Muscle of leg (tissue), 11 donors: ENCODE results near the gene LPGAT1. TPM values are rescaled to one million over a fixed set of nuclear protein-coding genes. Genes with fewer than 3 reads are reported as not detected.

Experiments
- DNase-seq: peaks from one replicate; pipeline ENCODE4 v3.0.0; 2013
- H3K27ac ChIP-seq: one replicate; pipeline ENCODE4 v1.5.1; 2013; ENCODE audit warnings: mild to moderate bottlenecking, low read length, control low read depth
- H3K27me3 ChIP-seq: one replicate; pipeline ENCODE4 v1.6.1; 2013; ENCODE audit warnings: low read length; ENCODE audit not compliant: control insufficient read depth, insufficient read depth
- H3K36me3 ChIP-seq: one replicate; pipeline ENCODE4 v1.6.1; 2013; ENCODE audit warnings: low read length; ENCODE audit not compliant: control insufficient read depth, insufficient read depth
- H3K4me1 ChIP-seq: one replicate; pipeline ENCODE4 v1.6.1; 2013; ENCODE audit warnings: low read length; ENCODE audit not compliant: control insufficient read depth, insufficient read depth
- H3K4me3 ChIP-seq: one replicate; pipeline ENCODE4 v1.5.1; 2013; ENCODE audit warnings: low read length, control low read depth
- H3K9me3 ChIP-seq: replicated peaks from 2 replicates; pipeline ENCODE4 v1.6.1; 2013; ENCODE audit warnings: low read depth, low read length; ENCODE audit not compliant: control insufficient read depth
- WGBS: methylation state at CpG from one replicate; pipeline ENCODE4 v1.1.5; 2013; ENCODE audit warnings: missing lambda C conversion rate; ENCODE audit not compliant: insufficient coverage; 5-methylcytosine and 5-hydroxymethylcytosine counted together
- polyA plus RNA-seq, 8 donors: library from polyadenylated mRNA; unstranded; fragments of 120-200 nt; gene quantifications; one replicate each; pipeline versions ENCODE4 v1.2.1 to v1.2.3, GENCODE V29; 2013; ENCODE audit warnings: inconsistent platforms in 1 of 8, low replicate concordance in 1 of 8; ENCODE audit not compliant: insufficient read length in 8 of 8, insufficient read depth in 1 of 8
- total RNA-seq: library from RNA; stranded (reverse); fragments of 120-200 nt; gene quantifications from one replicate; pipeline ENCODE4 v1.2.4, GENCODE V29; 2013

LPGAT1 gene
- total and polyA plus RNA-seq, 9 donors, result 14.0 to 23.1 (median 17.6) TPM

GRCh38 chr1:211737115-211738035 is 93.2 kb downstream of the LPGAT1 start:
- no peak for DNase-seq
- Histone ChIP-seq H3K27me3 (no peaks in the 10 kb centered on the region), H3K4me1 (no peaks in the 10 kb centered on the region), H3K4me3 (no peak overlapping the region), H3K36me3 (no peaks in the 10 kb centered on the region), H3K27ac (no peak overlapping the region), H3K9me3 (no peaks in the 10 kb centered on the region)
- 74% methylated on average over 10 of the region's 15 CpGs for WGBS

- Histone ChIP-seq H3K9me3 (no peaks in the 10 kb centered on the region), H3K4me3 (no peak overlapping the region), H3K36me3 (no peaks in the 10 kb centered on the region), H3K27ac (no peak overlapping the region), H3K27me3 (no peaks in the 10 kb centered on the region), H3K4me1 (no peaks in the 10 kb centered on the region)
- 46% methylated on average over 8 of the region's 8 CpGs for WGBS
- DNase-seq, result peak; percentile 21
These were observed 94.1 kb downstream of the LPGAT1 start for GRCh38 chr1:211736351-211736915.

- DNase-seq, result peak; percentile 22
- Histone ChIP-seq H3K4me3 (no peak overlapping the region), H3K27ac (no peak overlapping the region), H3K27me3 (no peaks in the 10 kb centered on the region), H3K36me3 (no peaks in the 10 kb centered on the region), H3K9me3 (no peaks in the 10 kb centered on the region), H3K4me1 (no peaks in the 10 kb centered on the region)
- 68% methylated on average over 16 of the region's 22 CpGs for WGBS
These were observed 95.1 kb downstream of the LPGAT1 start for GRCh38 chr1:211735208-211736170.

- H3K4me1 ChIP-seq, result no peaks in the 10 kb centered on the region
- DNase-seq, result no peak
- H3K36me3 ChIP-seq, result no peaks in the 10 kb centered on the region
- no peak overlapping the region for H3K4me3 ChIP-seq
- H3K27ac ChIP-seq, result no peak overlapping the region
- 70% methylated on average over 2 of the region's 4 CpGs for WGBS
- no peaks in the 10 kb centered on the region for H3K27me3 ChIP-seq
- H3K9me3 ChIP-seq, result no peaks in the 10 kb centered on the region
These were observed 95.8 kb downstream of the LPGAT1 start for GRCh38 chr1:211734791-211735190.

- Histone ChIP-seq H3K27me3 (no peaks in the 10 kb centered on the region), H3K9me3 (no peaks in the 10 kb centered on the region), H3K4me1 (no peaks in the 10 kb centered on the region), H3K36me3 (no peaks in the 10 kb centered on the region), H3K27ac (no peak overlapping the region), H3K4me3 (no peak overlapping the region)
- WGBS, result 80% methylated on average over 3 of the region's 9 CpGs
- DNase-seq, result no peak
These were observed 96.2 kb downstream of the LPGAT1 start for GRCh38 chr1:211734359-211734758.

GRCh38 chr1:211732293-211732980 is 98.1 kb downstream of the LPGAT1 start:
- DNase-seq, result no peak
- Histone ChIP-seq H3K4me3 (no peak overlapping the region), H3K27ac (no peak overlapping the region), H3K9me3 (no peaks in the 10 kb centered on the region), H3K36me3 (no peaks in the 10 kb centered on the region), H3K4me1 (no peaks in the 10 kb centered on the region), H3K27me3 (no peaks in the 10 kb centered on the region)
- WGBS, result 58% methylated on average over 3 of the region's 4 CpGs

GRCh38 chr1:211731456-211732292 is 98.9 kb downstream of the LPGAT1 start:
- H3K27ac ChIP-seq, result no peak overlapping the region

GRCh38 chr1:211730347-211730746 is 100.2 kb downstream of the LPGAT1 start:
- no peaks in the 10 kb centered on the region for H3K9me3 ChIP-seq
- 66% methylated on average over 3 of the region's 4 CpGs for WGBS
- no peak overlapping the region for H3K27ac ChIP-seq
- no peak overlapping the region for H3K4me3 ChIP-seq
- no peak for DNase-seq
- no peaks in the 10 kb centered on the region for H3K4me1 ChIP-seq
- no peaks in the 10 kb centered on the region for H3K36me3 ChIP-seq
- H3K27me3 ChIP-seq, result no peaks in the 10 kb centered on the region

More at GRCh38 chr1:211731456-211732292, 98.9 kb downstream of the LPGAT1 start:
- 65% methylated on average over 4 of the region's 5 CpGs for WGBS
- Histone ChIP-seq H3K27me3 (no peaks in the 10 kb centered on the region), H3K4me3 (no peak overlapping the region), H3K4me1 (no peaks in the 10 kb centered on the region), H3K9me3 (no peaks in the 10 kb centered on the region), H3K36me3 (no peaks in the 10 kb centered on the region)
- DNase-seq, result no peak

GRCh38 chr1:211729238-211729637 is 101.3 kb downstream of the LPGAT1 start:
- Histone ChIP-seq H3K4me3 (no peak overlapping the region), H3K27ac (no peak overlapping the region), H3K4me1 (peaks cover 8% of the 10 kb centered on the region), H3K9me3 (no peaks in the 10 kb centered on the region), H3K27me3 (no peaks in the 10 kb centered on the region), H3K36me3 (no peaks in the 10 kb centered on the region)
- WGBS, result 89% methylated on average over 7 of the region's 7 CpGs
- DNase-seq, result no peak
